Measurements from ENCODE around the gene SUDS3. TPM values are rescaled to one million over a fixed set of nuclear protein-coding genes. Genes with fewer than 3 reads are reported as not detected.

SUDS3 gene
- total and polyA plus RNA-seq, 2 donors (not counting 1 experiment from before 2014, with no cell fraction given), result 12.1 to 53.9 TPM

- ChIA-PET POLR2A (interaction anchor here (1.4 kb wide), 1 partner anchor 188 kb away, joined by 3 read pairs; no protein-coding TSS in a partner anchor), CTCF (interaction anchor here (1.1 to 7.8 kb wide), 14 partner anchors 17 to 313 kb away, joined by 3 to 221 read pairs (median 11); no protein-coding TSS in a partner anchor)
- WGBS (ENCODE audit: insufficient coverage), result no CpG with 5 or more reads among the region's 5 CpGs
- intact Hi-C loops (cut with micrococcal nuclease), result loop anchor here (5.0 kb wide), 1 partner anchor 73 kb away; no protein-coding TSS in a partner anchor
- Mint-ChIP-seq H3K4me3 (peak overlapping the region; percentile 55), H3K27ac (peak overlapping the region; percentile 7), H3K27me3 (no peaks in the 10 kb centered on the region), H3K4me1 (peaks cover 50% of the 10 kb centered on the region), H3K9me3 (ENCODE audit: insufficient read depth) (no peaks in the 10 kb centered on the region)
- no peak for ATAC-seq (ENCODE audit: low read depth)
- Histone ChIP-seq H3K4me3 (ENCODE audit: control extremely low read depth in 1 of 5, extremely low read depth in 1 of 5, insufficient read depth in 1 of 5, low read depth in 2 of 5, low read length in 4 of 5) (no peak overlapping the region), H3K27me3 (replicated peaks in 1 of 4; ENCODE audit: control extremely low read depth in 1 of 4, control insufficient read depth in 3 of 4, insufficient read depth in 4 of 4, low read length in 3 of 4) (no peaks in the 10 kb centered on the region), H3K4me2 (replicated peaks; ENCODE audit: low read depth, low read length, poor library complexity, severe bottlenecking) (no peak overlapping the region), H3K27ac (ENCODE audit: low read length in 2 of 2) (no peak overlapping the region), H3K79me2 (ENCODE audit: control insufficient read depth, insufficient read depth, low read length) (peaks cover 72% of the 10 kb centered on the region), H3K9me3 (ENCODE audit: control extremely low read depth in 1 of 3, control insufficient read depth in 2 of 3, insufficient read depth in 1 of 3, low read length in 2 of 3) (no peaks in the 10 kb centered on the region), H2AFZ (ENCODE audit: insufficient read depth, low read depth, low read length, poor library complexity, severe bottlenecking) (no peak overlapping the region), H3K36me3 (replicated peaks in 1 of 2; ENCODE audit: control extremely low read depth in 1 of 2, control insufficient read depth in 1 of 2, extremely low read depth in 1 of 2, insufficient read depth in 2 of 2, low read length in 1 of 2) (peaks cover 5 to 7% of the 10 kb centered on the region in 2 experiments), H4K20me1 (ENCODE audit: control insufficient read depth, insufficient read depth, low read length, poor library complexity, severe bottlenecking) (peaks cover 26% of the 10 kb centered on the region), H3K9ac (ENCODE audit: low read length) (no peak overlapping the region), H3K4me1 (ENCODE audit: control insufficient read depth in 2 of 2, insufficient read depth in 2 of 2, low read length in 2 of 2) (peaks cover 32 to 43% of the 10 kb centered on the region in 2 donors)
- no peak for TF ChIP-seq EZH2 (IDR thresholded peaks at IDR 0.05; ENCODE audit: borderline replicate concordance, insufficient read depth, low read depth, low read length, poor library complexity, severe bottlenecking)
- TF ChIP-seq CTCF (IDR thresholded peaks at IDR 0.05), result no peak
- no peak for DNase-seq
Observed at GRCh38 chr12:118374909-118375308, 1.4 kb upstream of the SUDS3 start.

GRCh38 chr12:118375348-118375747, 1.0 kb upstream of the SUDS3 start:
- H3K4me1 Mint-ChIP-seq, result peaks cover 50% of the 10 kb centered on the region
- H3K27me3 Mint-ChIP-seq, result no peaks in the 10 kb centered on the region
- ChIA-PET CTCF (interaction anchor here (0.7 to 7.8 kb wide), 35 partner anchors 8 to 313 kb away, joined by 3 to 221 read pairs (median 8); partner anchors contain the start of gene PEBP1), POLR2A (interaction anchor here (1.0 to 2.1 kb wide), 6 partner anchors 18 to 315 kb away, joined by 3 to 12 read pairs (median 5); partner anchors contain the start of gene PEBP1)
- no peaks in the 10 kb centered on the region for H3K27me3 ChIP-seq (replicated peaks in 1 of 4; ENCODE audit: control extremely low read depth in 1 of 4, control insufficient read depth in 3 of 4, insufficient read depth in 4 of 4, low read length in 3 of 4)
- H3K4me3 Mint-ChIP-seq, result peak overlapping the region; percentile 98
- H3K4me3 ChIP-seq (ENCODE audit: control extremely low read depth in 1 of 5, extremely low read depth in 1 of 5, insufficient read depth in 1 of 5, low read depth in 2 of 5, low read length in 4 of 5), result no peak overlapping the region
- H3K9me3 ChIP-seq (ENCODE audit: control extremely low read depth in 1 of 3, control insufficient read depth in 2 of 3, insufficient read depth in 1 of 3, low read length in 2 of 3), result no peaks in the 10 kb centered on the region
- H4K20me1 ChIP-seq (ENCODE audit: control insufficient read depth, insufficient read depth, low read length, poor library complexity, severe bottlenecking), result peaks cover 22% of the 10 kb centered on the region
- no peak for DNase-seq
- 93% methylated on average over 8 of the region's 10 CpGs for WGBS (ENCODE audit: insufficient coverage)
- peaks cover 7 to 11% of the 10 kb centered on the region in 2 experiments for H3K36me3 ChIP-seq (replicated peaks in 1 of 2; ENCODE audit: control extremely low read depth in 1 of 2, control insufficient read depth in 1 of 2, extremely low read depth in 1 of 2, insufficient read depth in 2 of 2, low read length in 1 of 2)
- peak overlapping the region; percentile 82 for H3K4me2 ChIP-seq (replicated peaks; ENCODE audit: low read depth, low read length, poor library complexity, severe bottlenecking)
- H3K9me3 Mint-ChIP-seq (ENCODE audit: insufficient read depth), result no peaks in the 10 kb centered on the region
- ATAC-seq (ENCODE audit: low read depth), result no peak
- TF ChIP-seq CTCF (IDR thresholded peaks at IDR 0.05), result no peak
- TF ChIP-seq EZH2 (IDR thresholded peaks at IDR 0.05; ENCODE audit: borderline replicate concordance, insufficient read depth, low read depth, low read length, poor library complexity, severe bottlenecking), result no peak
- H3K9ac ChIP-seq (ENCODE audit: low read length), result peak overlapping the region; percentile 69
- H3K4me1 ChIP-seq (ENCODE audit: control insufficient read depth in 2 of 2, insufficient read depth in 2 of 2, low read length in 2 of 2), result peaks cover 30 to 43% of the 10 kb centered on the region in 2 donors
- H3K79me2 ChIP-seq (ENCODE audit: control insufficient read depth, insufficient read depth, low read length), result peaks cover 70% of the 10 kb centered on the region
- H2AFZ ChIP-seq (ENCODE audit: insufficient read depth, low read depth, low read length, poor library complexity, severe bottlenecking), result peak overlapping the region; percentile 84
- H3K27ac ChIP-seq (ENCODE audit: low read length in 2 of 2), result no peak overlapping the region
- H3K27ac Mint-ChIP-seq, result peak overlapping the region; percentile 26
- intact Hi-C loops (cut with micrococcal nuclease), result no loop called here
